Heart right ventricle (tissue), 16 donors: ENCODE results near the gene ADAMTS3. TPM values are rescaled to one million over a fixed set of nuclear protein-coding genes. Genes with fewer than 3 reads are reported as not detected.

Source experiments
- ATAC-seq, 8 donors: fragments of 200-7000 bp; cut with Tn5 transposase; one replicate each; pipeline ENCODE4 v1.9.1; 2020; ENCODE audit warnings: mild to moderate bottlenecking in 8 of 8, moderate library complexity in 8 of 8, moderate number of reproducible peaks in 1 of 8
- DNase-seq, 2 donors: peaks; one replicate each; pipeline ENCODE4 v3.0.0-alpha.2; 2020
- H3K27ac ChIP-seq, 10 donors: fragments of 200-600 bp; sonication (generic) in 2 of 10; one replicate each; pipeline versions ENCODE4 v1.5.0 to v1.8.0; 2020 to 2022; ENCODE audit warnings: mild to moderate bottlenecking in 3 of 10
- H3K27me3 ChIP-seq, 7 donors: fragments of 200-600 bp; one replicate each; pipeline ENCODE4 v1.8.0; 2021 to 2022; ENCODE audit warnings: mild to moderate bottlenecking in 2 of 7
- H3K36me3 ChIP-seq, 9 donors: fragments of 200-600 bp; sonication (generic) in 1 of 9; one replicate each; pipeline versions ENCODE4 v1.5.0 to v1.8.0; 2020 to 2022; ENCODE audit warnings: mild to moderate bottlenecking in 2 of 9
- H3K4me1 ChIP-seq, 9 donors: fragments of 200-600 bp; sonication (generic) in 1 of 9; one replicate each; pipeline versions ENCODE4 v1.5.0 to v1.8.0; 2020 to 2022; ENCODE audit warnings: mild to moderate bottlenecking in 4 of 9
- H3K4me3 ChIP-seq, 10 donors: fragments of 200-600 bp; sonication (generic) in 2 of 10; one replicate each; pipeline versions ENCODE4 v1.5.0 to v1.8.0; 2020 to 2022; ENCODE audit warnings: mild to moderate bottlenecking in 7 of 10, moderate library complexity in 2 of 10
- H3K9me3 ChIP-seq, 11 donors: fragments of 200-600 bp in 10 of 11; sonication (generic) in 2 of 11; one replicate each; pipeline versions ENCODE4 v1.5.0 to v1.8.0; 2013 to 2022; ENCODE audit warnings: mild to moderate bottlenecking in 2 of 11, control low read depth in 1 of 11, moderate library complexity in 1 of 11
- WGBS, 2 donors: extraction: QIAGEN DNeasy Blood & Tissue Kit; methylation state at CpG; one replicate each; pipeline ENCODE4 v1.1.7; 2013; ENCODE audit warnings: inconsistent platforms in 1 of 2; 5-methylcytosine and 5-hydroxymethylcytosine counted together
- intact Hi-C, 10 donors: fragments of 100-400 bp; cut with DNase I; formaldehyde crosslinking; loops; one replicate each; pipeline versions ENCODE4 v1.11.1 to v1.14.2; 2022
- polyA plus RNA-seq, 2 donors: library from polyadenylated mRNA; stranded (reverse); fragments of 200-250 nt; gene quantifications; one replicate each; pipeline ENCODE4 v1.2.3, GENCODE V29; 2013
- total RNA-seq, 10 donors: library from RNA; stranded (reverse); fragmentation: NEBNext Ultra II Directional in 3 of 10; extraction: Animal tissue kit (Norgen Biotek cat#: 25700) in 3 of 10; gene quantifications; one replicate each; pipeline versions ENCODE4 v1.2.1 to v1.2.4, GENCODE V29; 2021 to 2023
- TF ChIP-seq, protein P1 (sequence below), 9 donors: fragments of 200-600 bp; sonication (generic) in 2 of 9; IDR thresholded peaks; one replicate each; pipeline versions ENCODE4 v1.5.0 to v1.8.0; 2021 to 2022; ENCODE audit warnings: antibody characterized with exemption in 9 of 9, mild to moderate bottlenecking in 5 of 9, moderate library complexity in 1 of 9
- donor health status: Arrhythmogenic right ventricular cardiomyopathy.
- donor health status: ischemic (EF 13 %, LVEDD 7.1; RV severe dilation, severe dysfunction).
- donor health status: healthy with polysubstance abuse.
- donor health status: DM: no; HTN: yes; CAD: no.
- donor health status: DM: no; HTN: no; CAD: no.
- donor health status: ischemic (EF 25% LVEDD 6.9; RV normal size, moderate dysfunction).
- donor health status: ischemic (EF 25% LVEDD 5.7; RV mildly dilated, moderate dysfunction).
- donor health status: healthy.
- donor health status: DM: yes; HTN: yes; CAD: no.
- donor health status: Ischemic cardiomyopathy.
- donor health status: ischemic (EF 35%, LVEDD 5.7; RV mildly dilated, moderate dysfunction).
- donor health status: nonischemic (EF 11% LVEDD 7.7; RV severe dilation, severe dysfunction).
- donor health status: DM: yes; HTN: yes; CAD: no.
- donor health status: PGD.
- donor health status: ischemic (EF 29% LVEDD 5.4; RV normal size, mild dysfunction).
- donor health status: nonischemic (EF 23%, LVEDD 6.1; RV moderate dilation, normal function).

Gene ADAMTS3
- total and polyA plus RNA-seq, 12 donors = 0.23 to 1.1 (median 0.54) TPM

DNA sequence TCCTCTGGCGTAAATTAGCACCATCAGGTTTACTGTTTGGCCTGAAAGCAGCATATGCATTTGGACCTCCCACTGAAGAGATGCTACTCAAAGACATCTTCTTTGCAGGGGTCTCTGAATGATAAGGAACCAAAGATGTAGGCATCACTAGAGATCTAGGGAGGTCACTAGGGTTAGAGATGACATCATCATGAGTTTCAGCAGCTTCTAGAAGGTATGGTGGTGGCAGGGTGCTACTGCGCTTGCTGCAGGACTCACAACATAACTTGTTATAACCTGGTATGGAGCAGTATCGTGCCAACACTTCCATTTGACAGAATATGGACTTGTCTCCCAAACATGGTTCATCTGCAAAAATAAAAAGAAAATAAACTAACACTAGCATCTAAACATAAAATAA is 285.7 kb downstream of the ADAMTS3 start:
- H3K4me3 ChIP-seq = no peak overlapping the region
- no peak overlapping the region for H3K27ac ChIP-seq
- no peaks in the 10 kb centered on the region for H3K36me3 ChIP-seq
- H3K27me3 ChIP-seq = no peaks in the 10 kb centered on the region
- H3K9me3 ChIP-seq = no peaks in the 10 kb centered on the region
- DNase-seq (no peak), ATAC-seq (no peak)
- 92 to 97% methylated on average over 3 of the region's 3 CpGs for WGBS, 2 donors
- TF ChIP-seq, protein P1, sequence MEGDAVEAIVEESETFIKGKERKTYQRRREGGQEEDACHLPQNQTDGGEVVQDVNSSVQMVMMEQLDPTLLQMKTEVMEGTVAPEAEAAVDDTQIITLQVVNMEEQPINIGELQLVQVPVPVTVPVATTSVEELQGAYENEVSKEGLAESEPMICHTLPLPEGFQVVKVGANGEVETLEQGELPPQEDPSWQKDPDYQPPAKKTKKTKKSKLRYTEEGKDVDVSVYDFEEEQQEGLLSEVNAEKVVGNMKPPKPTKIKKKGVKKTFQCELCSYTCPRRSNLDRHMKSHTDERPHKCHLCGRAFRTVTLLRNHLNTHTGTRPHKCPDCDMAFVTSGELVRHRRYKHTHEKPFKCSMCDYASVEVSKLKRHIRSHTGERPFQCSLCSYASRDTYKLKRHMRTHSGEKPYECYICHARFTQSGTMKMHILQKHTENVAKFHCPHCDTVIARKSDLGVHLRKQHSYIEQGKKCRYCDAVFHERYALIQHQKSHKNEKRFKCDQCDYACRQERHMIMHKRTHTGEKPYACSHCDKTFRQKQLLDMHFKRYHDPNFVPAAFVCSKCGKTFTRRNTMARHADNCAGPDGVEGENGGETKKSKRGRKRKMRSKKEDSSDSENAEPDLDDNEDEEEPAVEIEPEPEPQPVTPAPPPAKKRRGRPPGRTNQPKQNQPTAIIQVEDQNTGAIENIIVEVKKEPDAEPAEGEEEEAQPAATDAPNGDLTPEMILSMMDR (IDR thresholded peaks at IDR 0.05) = no peak
- H3K4me1 ChIP-seq = no peaks in the 10 kb centered on the region
- intact Hi-C loops = no loop called here

DNA sequence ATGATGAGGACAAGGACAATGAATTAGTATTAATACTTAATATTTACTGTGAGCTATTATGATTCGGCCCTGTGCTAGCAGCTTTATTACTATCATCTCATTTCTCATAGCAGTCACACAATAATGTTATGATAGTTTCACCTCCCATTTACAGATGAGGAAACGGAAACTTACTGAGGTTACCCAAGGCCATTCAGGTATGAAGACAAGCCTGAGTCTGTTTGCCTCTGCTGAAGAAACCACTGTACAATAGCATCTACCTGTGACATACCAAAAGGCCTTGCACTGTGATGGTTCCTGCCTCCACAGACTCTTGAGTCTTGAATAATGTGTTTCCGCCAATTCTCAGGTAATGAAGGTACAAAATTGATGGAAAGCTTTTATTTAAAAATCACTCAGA is 288.8 kb downstream of the ADAMTS3 start:
- DNase-seq (no peak), ATAC-seq (no peak)
- H3K9me3 ChIP-seq = no peaks in the 10 kb centered on the region
- no peak overlapping the region for H3K27ac ChIP-seq
- TF ChIP-seq, protein P1 (IDR thresholded peaks at IDR 0.05) = no peak
- WGBS, 2 donors = 93 to 99% methylated on average over 3 of the region's 3 CpGs
- H3K4me1 ChIP-seq = no peaks in the 10 kb centered on the region
- H3K4me3 ChIP-seq = no peak overlapping the region
- intact Hi-C loops = no loop called here
- no peaks in the 10 kb centered on the region for H3K36me3 ChIP-seq
- H3K27me3 ChIP-seq = no peaks in the 10 kb centered on the region

GRCh38 chr4:72275381-72275780 is 293.6 kb downstream of the ADAMTS3 start:
- intact Hi-C loops = no loop called here
- H3K36me3 ChIP-seq = no peaks in the 10 kb centered on the region
- DNase-seq = no peak
- H3K27ac ChIP-seq = no peak overlapping the region
- ATAC-seq = no peak
- no peak overlapping the region for H3K4me3 ChIP-seq
- H3K4me1 ChIP-seq = no peaks in the 10 kb centered on the region
- peaks cover 0 to 15% (median 5%) of the 10 kb centered on the region in 11 donors for H3K9me3 ChIP-seq
- WGBS, 2 donors = 85 to 91% methylated on average over 1 of the region's 1 CpG
- no peaks in the 10 kb centered on the region for H3K27me3 ChIP-seq
- TF ChIP-seq, protein P1 (IDR thresholded peaks at IDR 0.05) = no peak

GRCh38 chr4:72274251-72274650 is 294.8 kb downstream of the ADAMTS3 start:
- intact Hi-C loops = no loop called here
- Histone ChIP-seq H3K9me3 (peaks cover 0 to 15% (median 5%) of the 10 kb centered on the region in 11 donors), H3K27me3 (no peaks in the 10 kb centered on the region), H3K4me1 (no peaks in the 10 kb centered on the region), H3K27ac (no peak overlapping the region), H3K4me3 (no peak overlapping the region), H3K36me3 (no peaks in the 10 kb centered on the region)
- TF ChIP-seq, protein P1 (IDR thresholded peaks at IDR 0.05) = no peak
- WGBS, 2 donors = 78 to 80% methylated on average over 3 of the region's 3 CpGs
- DNase-seq (no peak), ATAC-seq (no peak)
